Germinal center (tissue), 1 donor: ENCODE measurements around the gene ATAD3C.

ENCODE experiments used
- DNase-seq: peaks from one replicate; pipeline ENCODE4 v3.0.0; 2012; ENCODE audit warnings: mixed read lengths, low spot score

Gene ATAD3C

DNA sequence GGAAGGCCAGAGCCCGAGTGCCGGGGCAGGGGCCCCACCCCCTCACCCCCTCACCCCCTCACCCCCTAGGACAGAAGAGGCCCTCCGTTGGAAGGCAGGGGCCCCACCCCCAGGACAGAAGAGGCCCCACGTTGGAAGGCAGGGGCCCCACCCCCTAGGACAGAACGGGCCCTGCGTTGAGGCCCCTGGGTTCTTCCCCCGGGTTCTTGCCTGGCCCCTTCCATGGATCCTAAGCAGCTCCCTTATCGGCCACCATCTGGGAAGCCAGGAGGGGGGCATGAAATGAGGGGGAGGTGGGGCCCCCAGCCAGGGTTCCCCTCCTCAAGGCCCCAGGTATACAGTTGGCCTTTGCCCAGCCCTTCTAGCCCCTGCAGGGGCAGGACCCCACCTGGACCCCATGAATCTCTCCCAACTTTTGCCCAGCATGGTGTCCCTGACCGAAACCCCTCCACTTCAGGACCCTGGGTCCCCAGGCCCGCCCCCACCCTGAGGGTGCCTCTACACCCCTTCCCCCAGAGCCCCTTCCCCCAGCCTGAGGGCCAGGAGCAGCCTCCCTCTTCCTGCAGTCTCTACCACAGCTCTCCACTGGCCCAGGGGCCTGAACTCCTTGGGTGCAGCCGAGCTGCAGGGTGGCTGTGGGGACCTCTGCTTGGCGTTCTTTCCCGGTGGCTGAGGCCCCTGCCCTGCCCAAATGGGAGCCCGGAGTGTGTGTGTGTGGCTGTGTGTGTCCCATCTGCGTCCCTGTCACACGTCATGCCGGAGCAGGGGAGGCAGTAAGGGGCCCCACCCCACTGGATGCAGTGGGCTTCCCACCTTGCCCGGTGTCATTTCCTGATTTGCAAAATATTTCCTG lies 18.3 kb upstream of the ATAD3C start:
- DNase-seq, result peak; percentile 3

DNA sequence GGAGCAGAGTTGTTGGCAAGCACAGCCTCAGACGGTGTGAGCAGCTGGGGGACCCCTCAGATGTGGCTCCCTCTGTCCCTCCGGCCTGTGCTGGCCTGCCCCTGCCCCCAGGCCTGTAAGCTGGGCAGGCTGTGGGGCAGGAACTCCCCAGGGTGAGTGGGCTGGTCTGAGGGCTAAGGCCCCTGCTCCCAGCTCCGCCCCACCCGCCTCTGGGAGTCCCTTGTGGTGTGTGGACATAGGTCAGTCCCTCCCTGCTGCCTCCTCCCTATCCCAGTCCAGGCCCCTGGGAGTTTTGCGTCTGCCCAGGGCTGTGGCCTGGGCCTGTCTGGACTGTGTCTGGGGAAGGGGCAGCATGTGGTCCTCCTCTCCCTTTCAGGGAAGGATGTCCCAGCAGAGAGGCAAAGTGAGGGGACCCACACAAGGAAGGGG lies 17.6 kb upstream of the ATAD3C start:
- DNase-seq, result no peak

DNA sequence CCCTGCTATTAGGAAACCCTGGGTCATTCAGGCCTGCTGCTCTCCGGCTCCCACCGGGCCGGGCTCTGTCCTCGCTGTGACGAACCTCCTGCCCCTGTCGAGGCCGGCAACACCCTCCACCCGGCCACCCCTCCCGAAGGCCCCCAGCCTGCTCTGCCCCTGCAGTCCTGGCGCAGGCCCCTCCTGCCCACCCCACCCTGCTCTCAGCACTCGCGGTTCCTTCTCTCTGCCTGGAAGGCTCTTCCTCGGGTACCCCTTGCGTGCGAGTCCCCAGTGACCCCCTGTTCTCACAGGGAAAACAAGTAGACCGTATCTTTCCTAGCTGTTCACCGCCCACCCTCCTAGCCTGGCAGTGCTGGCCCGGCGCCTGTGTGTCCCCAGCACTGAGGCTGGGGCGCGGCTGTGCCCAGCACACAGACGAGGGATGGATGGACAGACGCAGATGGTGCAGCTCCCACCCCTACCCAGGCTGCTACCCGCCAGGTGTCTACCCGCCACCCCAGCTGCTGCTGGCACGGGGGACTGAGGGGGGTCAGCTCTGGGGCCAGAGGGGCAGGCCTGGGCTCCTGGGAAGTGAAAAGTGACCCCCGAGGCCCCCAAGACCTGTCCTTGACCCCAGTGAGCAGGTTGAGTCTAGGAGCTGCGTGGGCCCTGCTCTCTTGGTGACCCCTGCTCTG lies 17.1 kb upstream of the ATAD3C start:
- no peak for DNase-seq

DNA sequence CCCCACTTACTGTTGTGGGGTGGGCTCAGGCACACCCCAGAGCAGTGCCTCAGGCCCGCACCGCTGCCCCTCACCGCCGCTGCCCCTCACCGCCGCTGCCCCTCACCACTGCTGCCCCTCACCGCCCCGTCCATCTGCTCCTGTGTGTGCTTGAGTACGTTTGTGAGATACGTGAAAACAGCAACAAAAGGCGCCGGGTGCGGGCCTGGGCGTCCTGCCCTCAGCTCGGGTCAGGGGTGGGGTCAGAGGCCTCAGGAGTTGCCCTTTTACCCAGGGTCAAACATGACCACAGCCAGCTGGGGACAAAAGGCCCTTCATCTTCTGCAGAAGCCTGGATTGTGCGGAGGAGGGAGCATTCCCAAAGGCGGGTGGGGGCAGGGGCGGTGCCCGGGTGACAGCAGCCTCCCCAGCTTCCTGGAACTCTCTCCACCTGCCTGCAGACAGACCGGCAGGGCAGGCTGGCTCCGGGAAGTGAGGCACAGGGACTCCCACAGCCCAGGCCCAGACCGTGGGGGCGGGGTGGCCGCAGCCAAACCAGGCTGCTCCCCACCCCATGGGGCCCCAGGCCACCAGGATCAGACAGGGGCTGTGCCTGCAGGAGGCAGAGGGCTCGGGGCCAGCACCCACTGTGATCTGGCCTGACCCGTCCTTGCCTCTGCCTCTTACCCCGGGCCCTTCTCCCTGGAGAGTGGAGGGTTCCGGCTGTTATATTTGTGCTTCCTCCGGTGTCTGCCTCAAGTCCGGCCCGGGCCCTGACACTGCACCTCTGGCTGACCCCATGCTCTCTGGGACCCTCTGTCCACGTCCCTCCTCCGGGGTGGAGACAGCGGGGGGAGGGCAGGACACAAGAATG lies 16.3 kb upstream of the ATAD3C start:
- DNase-seq, result peak; percentile 8

DNA sequence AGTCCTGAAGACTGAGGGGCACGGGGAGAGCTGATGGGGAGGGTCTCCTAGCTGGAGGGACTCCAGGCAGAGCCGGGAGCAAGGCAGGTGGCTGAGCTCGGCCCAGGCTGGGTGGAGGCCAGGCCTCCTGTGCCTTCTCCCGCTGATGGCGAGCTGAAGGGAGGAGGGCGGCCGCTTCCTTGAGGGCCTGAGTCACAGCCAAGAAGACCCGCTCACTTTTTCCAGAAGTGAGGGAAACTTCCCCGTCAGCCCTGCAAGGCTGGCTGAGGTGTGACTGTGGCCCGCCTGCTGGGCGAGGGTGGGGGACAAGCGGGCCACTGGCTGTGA lies 15.7 kb upstream of the ATAD3C start:
- DNase-seq, result peak; percentile 11

DNA sequence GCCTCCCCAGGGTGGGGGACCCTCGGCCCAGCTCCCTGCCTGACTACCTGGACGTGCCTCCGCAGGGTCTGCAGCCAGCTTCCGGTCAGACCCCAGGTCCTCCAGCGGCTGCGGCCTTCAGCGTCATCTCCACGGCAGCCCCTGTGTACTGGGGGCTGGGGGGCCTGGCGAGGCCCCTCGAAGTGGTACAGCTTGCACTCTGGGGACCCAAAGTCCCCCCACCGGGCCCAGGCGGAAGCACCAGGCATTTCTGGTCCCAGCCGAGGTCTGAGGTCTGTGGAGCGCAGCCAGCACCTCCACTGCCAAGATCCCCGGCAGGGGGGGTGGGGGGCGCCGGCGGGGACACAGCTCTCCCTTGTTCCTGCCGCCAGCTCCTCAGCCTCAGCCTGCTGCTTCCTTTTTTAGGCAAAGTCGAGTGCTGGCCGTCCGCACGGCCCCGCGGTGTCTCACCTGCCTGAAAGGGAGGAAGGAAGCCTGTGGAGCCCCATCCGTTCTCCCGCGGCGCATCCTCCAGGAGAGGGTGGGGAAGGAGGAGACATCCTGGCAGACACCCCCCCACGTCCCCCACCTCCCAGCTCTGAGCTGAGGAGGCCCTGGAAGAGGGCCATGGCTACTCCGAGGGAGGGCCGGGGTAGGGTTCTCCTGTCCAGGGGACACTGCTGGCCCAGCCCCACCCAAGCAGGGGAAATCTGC lies 15.2 kb upstream of the ATAD3C start:
- DNase-seq, result peak; percentile 35

DNA sequence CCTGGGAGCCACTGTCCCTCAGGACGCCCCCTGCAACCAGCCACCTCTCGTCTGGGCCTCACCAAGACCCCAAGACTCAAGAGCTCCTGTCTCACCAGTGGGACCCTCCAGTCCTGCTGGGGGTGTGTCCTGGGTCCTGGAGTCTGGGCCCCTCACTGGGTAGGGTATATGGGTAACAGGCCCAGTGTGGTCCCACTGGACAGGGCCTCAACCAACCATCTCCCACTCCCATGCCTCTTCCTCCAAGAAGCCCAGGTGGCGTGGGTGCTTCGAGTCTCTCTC lies 14.7 kb upstream of the ATAD3C start:
- no peak for DNase-seq

DNA sequence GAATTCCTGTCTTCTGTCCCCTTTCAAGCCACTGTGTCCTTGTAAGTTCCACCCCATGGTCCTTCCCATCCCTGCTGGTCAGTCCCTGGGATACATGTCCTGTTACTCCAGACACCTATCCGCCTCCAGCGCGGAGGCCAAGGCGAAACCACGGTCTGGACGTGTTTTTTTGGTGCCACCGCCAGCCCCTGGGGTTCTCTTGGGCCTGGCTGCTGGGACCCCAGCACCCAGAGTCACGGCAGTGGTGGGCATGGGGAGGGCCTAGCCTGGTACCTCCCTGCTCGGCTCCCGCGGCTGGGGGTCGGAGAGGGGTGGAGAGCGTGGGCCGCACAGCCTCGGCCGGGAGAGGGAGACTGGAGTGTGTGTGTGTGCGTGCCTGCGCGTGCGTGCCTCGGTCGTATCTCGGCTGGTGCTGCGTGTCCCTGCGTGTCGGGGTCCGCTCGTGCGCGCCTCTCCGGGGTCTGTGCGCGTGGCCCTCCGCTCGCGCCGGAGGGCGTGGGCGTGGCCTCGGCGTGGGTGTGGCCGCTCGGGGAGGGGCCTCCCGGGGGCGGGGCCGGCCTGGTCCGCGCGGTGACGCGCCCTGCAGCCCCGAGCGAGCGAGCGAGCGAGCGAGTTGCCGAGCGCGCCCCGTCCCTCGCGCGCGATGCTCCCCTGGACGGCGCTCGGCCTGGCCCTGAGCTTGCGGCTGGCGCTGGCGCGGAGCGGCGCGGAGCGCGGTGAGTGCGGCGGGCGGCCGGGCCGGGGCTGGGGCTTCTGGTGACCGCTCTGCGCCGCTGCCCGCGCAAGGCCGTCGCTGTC lies 14.2 kb upstream of the ATAD3C start, which contains the start of gene VWA1:
Gene VWA1, plus strand, starts transcription at position 585 of the 798 bp plus-strand sequence. Its CDS starts 59 bp downstream, at position 644.
- peak; percentile 90 for DNase-seq

DNA sequence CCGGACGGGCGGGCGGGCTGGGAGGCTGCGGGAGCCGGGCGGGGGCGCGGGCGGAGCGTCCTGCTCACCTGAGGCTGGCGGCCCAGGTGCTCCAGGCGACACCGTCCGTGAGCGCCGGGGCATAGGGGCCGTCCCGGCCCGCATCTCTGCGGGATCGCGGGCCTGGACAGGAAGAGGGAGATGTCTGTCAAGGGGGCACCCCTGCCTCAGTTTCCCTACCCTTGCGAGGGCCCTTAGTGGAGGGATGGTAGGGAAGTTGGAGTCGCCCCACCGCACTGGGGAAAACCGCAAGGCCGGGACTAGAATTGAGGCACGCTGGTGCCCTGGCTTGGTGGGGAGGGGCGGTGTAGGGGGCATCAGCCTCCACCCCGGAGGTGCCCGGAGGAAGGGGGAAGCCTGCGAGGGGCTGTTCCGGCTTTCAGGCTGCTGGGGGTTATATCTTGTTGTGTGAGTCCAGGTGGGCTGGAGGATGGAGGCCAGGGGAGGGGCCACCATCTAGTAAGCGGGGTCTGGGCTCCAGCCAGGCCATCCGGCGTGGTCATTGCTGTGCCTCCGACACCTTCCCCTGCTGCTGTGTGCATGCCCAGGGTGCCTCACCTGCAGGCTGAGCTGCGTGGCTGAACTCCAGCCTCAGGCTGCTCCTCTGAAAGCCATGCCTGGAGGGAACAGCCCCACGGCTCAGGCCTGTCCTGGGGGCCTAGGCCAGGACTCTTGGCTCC lies 13.4 kb upstream of the ATAD3C start:
- no peak for DNase-seq

DNA sequence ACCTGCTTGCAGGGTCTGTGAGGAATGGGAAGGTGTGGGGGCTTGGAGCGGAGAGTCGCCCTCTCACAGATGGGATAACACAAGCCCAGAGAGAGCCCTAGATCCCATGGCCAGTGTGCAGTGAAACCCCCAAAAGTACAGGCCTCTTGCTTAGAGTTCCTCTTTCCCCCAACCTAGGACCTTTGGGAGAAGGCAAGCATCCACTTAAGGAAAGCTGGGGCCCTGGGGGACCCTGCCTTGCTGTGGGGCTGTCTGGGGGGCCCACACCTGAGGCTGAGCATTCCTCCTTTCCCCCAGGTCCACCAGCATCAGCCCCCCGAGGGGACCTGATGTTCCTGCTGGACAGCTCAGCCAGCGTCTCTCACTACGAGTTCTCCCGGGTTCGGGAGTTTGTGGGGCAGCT lies 12.9 kb upstream of the ATAD3C start:
- DNase-seq, result peak; percentile 9

DNA sequence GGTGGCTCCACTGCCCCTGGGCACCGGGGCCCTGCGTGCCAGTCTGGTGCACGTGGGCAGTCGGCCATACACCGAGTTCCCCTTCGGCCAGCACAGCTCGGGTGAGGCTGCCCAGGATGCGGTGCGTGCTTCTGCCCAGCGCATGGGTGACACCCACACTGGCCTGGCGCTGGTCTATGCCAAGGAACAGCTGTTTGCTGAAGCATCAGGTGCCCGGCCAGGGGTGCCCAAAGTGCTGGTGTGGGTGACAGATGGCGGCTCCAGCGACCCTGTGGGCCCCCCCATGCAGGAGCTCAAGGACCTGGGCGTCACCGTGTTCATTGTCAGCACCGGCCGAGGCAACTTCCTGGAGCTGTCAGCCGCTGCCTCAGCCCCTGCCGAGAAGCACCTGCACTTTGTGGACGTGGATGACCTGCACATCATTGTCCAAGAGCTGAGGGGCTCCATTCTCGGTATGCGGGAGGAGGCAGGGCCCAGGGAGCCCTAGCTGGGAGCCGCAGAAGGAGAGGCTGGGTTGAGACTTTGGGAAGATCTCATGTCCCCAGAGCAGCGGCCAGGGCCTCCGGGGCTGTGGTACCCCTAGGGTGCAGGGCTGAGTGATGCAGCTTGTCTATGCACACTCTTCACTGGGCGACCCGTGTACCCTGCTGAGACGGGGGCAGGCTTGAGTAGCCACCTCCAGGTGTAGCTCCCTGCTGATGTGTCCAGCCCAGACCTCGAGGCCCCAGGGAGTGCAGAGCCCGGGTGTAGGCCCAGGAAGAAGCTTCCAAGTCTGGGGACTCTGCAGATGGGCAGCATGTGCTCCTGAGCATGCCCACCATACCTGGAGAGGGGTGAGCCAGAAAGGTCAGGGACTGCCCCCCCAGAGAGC lies 12.2 kb upstream of the ATAD3C start:
- peak; percentile 6 for DNase-seq

DNA sequence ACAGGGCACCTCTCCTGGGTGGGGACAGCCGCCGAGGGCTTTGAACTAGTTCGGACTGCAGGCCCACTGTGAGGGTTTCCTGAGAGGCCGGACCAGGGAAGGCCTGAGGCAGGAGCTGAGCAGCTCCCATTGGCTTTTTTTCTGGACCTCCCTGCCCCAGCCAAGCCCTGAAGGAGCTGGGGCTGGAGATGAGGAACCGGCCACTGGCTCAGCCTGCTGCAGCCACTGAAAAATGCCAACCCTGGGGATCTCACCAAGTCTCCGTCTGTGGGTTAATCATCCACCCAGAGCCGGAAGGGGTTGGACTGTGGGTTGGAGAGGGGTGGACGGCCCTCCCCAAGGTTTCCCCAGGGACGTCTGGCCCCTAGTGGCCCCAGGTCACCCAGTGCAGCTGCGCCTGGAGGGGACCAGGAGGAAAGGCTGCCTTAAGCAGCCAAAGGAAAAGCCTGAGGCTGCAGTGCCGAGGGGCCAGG lies 11.5 kb upstream of the ATAD3C start:
- DNase-seq, result no peak

DNA sequence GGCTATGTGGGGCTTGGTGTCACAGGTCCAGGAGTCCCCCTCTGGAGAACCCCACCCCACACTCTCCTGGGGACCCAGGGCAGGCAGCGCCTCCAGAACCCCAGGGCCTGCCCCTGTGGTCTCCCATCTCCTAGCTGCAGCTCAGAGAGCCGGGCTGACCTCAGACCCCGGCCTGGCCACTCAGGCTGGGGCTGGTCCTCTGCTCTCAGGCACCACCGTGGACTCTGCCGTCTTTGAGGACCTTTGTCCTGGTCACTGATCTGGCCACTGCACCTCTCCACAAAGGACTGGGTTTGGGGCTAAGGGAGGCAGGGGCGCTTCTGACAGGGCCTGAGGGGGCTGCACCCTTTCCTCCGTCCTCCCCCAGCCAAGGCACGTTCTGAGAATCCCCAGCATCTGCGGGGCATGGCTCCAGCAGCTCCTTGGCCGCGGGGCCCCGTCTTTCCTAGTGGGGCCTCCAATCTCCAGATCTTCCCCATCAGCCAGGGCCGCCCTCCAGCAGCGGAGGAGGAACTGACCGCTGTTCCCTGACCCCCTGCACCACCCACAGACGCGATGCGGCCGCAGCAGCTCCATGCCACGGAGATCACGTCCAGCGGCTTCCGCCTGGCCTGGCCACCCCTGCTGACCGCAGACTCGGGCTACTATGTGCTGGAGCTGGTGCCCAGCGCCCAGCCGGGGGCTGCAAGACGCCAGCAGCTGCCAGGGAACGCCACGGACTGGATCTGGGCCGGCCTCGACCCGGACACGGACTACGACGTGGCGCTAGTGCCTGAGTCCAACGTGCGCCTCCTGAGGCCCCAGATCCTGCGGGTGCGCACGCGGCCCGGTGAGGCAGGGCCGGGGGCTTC lies 10.7 kb upstream of the ATAD3C start:
- no peak for DNase-seq

DNA sequence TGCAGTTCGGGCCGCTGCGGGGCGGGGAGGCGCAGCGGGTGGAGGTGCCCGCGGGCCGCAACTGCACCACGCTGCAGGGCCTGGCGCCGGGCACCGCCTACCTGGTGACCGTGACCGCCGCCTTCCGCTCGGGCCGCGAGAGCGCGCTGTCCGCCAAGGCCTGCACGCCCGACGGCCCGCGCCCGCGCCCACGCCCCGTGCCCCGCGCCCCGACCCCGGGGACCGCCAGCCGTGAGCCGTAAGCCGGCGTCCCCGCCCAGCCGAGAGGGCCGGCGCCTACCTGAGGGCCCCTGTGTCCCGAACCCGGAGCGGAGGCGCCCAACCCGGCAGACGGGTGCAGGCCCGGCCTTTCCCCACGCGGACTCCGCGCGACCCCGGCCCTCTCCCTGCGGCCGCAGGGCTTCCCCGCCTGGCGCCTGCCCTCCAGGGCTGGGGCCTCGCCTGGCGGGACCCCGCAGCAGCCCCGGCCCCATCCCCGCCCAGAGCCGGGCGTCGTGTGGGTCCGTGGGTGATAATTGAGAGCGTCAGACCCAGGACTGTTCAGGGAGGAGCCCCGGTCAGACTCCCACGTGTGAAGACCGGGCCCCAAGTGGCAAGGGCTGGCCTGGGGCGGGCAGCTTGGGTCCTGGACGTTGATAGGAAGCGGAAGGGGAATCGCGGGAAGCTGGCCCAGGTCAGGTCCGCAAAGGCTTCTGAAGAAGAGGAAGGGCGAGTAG lies 9.8 kb upstream of the ATAD3C start:
- DNase-seq, result peak; percentile 1

DNA sequence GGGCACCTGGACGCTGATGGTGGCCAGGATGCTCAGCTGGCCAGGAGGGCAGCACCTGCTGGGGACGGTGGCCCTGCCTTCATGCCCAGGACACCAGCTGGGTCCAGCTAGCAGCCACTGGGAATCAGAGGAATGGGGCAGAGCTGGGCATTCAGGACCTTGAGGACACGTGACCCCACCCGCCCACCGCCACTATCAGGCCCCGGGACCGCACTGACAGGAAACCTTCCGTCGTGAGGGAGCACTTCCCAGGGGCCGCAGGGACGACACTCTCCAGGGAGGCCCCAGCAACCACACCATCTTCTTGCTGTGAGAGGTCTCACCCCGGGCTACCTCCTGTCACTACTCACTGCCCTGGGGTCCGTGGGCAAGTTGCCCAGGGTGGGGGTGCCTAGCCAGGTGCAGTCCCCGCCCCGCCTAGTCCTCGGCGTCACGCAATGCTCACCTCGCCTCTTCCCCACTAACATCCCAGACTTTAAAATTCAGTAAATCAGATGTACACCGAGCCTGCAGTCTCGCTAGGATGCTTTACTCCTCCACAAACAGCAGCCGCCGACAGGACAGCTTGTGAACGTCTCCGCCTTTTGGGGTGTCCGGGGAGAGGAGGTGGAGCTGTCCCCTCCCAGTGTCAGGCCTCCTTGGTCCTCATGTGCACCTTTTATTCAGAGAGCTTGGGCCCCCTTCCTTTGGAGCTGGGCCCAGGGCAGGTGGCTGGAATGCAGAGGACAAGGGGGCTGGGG lies 9.1 kb upstream of the ATAD3C start:
- peak; percentile 3 for DNase-seq

DNA sequence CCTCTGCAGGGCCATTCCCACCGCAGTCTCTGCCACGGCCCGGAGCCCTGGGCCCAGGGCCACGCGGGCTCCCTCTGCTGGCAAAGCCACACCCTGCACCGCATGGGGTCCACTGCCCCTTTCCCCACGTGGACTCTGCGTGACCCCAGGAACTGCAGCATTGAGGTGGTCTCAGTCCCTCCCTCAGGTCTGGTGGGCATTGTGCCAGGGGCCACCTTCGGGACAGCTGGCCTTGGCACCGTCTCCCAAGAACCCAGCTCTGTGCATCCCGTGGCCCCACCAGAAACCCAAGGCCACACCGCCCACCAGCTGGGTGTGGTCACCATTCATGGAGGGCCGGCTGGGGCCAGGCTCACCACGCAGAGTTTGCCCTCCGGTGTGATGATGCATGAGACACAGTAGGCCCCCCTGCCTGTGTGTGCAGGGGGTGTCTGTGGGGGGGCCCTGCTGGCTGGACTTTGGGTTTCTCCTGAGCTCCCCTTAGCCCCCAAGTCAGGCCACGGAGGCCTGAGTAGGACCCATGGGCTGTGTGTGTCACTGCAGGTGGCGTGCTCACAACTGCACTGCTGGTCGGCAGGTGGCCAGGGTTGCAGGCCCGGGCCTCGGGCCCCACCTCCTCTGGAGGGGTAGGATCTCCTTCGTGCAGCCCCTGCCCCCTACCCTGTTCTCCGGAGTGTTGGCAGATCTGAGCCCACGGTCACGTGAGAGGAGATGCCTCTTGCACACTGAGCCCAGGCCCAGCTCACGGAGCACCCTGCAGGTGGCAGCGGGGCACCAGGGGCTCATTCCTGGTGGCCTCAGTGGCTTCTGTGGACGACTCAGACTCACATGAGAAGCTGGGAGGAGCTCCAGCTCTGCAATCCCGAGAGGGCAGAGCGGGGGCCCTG lies 8.2 kb upstream of the ATAD3C start:
- DNase-seq, result peak; percentile 82
